UCSD-AML1 (cell line): ENCODE measurements around the gene PREX1.

Experiments used
- DNase-seq: peaks from one replicate; lab custom pipeline; 2025; ENCODE audit not compliant: unreplicated experiment; lab: John Stamatoyannopoulos, UW

PREX1 gene

DNA sequence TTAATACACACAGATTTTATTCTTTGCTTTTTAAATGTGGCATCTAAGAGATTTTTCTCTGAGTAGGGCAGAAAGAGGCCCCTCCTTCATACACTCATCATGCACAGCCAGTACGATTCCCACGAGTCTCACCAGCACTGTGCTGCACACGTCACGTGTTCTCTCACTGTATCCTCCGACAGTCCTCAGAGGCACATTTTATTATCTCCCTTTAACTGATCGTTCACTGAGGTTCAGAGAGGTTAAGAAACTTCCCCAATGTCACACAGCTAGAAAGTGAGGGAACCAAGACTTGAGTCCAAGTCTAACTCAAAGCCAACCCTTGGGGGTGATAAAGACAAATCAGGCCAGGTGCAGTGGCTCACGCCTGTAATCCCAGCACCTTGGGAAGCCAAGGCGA is 142.5 kb downstream of the PREX1 start:
- DNase-seq, result no peak

DNA sequence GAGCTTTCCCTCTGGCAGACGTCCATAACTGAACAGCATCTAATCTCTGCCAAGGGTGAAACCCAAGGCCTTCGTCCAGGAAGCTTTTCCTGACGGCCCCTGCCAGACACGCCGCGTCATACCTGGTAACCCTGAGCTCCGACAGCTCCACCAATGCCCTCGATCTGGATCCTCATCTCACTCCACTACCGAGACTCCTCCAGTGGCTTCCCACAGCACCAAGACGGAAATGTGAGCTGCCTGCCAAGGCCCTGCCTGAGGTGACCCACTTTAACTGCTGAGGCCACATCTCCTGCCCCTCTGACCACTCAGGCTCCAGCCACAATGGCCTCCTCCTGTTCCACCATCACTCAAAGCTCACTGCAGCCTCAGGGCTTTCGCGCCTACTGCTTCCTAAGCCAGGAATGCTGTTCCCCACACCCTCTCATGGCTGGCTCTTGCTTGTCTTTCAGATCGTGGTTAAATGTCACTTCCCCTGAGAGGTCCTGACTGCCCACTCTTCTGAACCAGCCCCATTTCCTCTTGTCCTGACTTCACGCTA is 143.2 kb downstream of the PREX1 start:
- DNase-seq, result peak; percentile 33

GRCh38 chr20:48683467-48684175 is 144.2 kb downstream of the PREX1 start:
- DNase-seq, result no peak

- no peak for DNase-seq
These were observed 145.1 kb downstream of the PREX1 start for GRCh38 chr20:48682529-48683363.

DNA sequence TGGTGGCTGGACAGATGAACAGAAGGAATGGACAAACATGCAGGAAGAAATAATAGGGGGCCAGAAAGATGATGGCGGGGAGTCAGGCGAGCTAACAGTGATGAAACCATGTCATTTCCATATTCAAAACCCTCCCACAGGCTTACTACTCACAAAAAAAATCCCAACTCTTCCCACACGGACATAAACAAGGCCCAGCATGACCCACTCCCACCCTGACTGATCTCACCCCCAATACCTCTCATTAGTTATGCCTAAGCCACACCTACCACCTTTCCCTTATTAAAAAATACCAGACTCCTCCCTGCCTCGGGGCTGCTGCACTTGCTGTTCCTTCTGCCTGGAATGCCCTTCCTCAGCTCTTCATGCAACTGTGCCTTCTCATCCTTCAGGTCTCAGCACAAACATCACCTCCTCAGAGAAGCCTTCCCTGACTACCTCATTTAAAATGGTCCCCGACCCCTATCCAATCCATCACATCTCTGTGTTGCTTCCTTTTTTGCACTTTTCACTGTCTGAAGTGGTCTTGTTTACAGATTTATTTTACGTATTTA is 145.8 kb downstream of the PREX1 start:
- DNase-seq, result no peak

- DNase-seq, result no peak
These were observed 146.5 kb downstream of the PREX1 start for GRCh38 chr20:48681201-48681872.

DNA sequence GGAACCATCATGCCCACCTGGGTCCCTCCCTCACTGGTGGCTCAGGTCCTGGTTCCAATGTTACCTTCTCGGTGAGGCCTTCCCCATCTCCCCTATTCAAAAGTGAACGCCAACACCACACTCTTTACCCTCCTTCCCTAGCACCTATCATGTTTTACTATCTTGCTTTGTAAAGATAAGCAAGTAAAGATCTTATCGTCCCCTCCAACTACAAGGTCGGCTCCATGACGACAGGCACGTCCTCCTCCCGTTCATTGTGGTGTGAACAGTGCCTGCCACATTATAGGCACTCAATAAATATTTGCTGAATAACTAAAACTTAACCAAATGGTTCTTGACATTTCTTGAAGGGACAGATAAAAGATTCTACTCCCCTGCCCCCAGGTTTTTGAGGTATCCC is 147.1 kb downstream of the PREX1 start:
- no peak for DNase-seq

GRCh38 chr20:48679599-48679998 is 148.2 kb downstream of the PREX1 start:
- no peak for DNase-seq

- DNase-seq, result no peak
These were observed 148.8 kb downstream of the PREX1 start for GRCh38 chr20:48679011-48679410.

GRCh38 chr20:48678421-48678820 is 149.4 kb downstream of the PREX1 start:
- DNase-seq, result no peak

DNA sequence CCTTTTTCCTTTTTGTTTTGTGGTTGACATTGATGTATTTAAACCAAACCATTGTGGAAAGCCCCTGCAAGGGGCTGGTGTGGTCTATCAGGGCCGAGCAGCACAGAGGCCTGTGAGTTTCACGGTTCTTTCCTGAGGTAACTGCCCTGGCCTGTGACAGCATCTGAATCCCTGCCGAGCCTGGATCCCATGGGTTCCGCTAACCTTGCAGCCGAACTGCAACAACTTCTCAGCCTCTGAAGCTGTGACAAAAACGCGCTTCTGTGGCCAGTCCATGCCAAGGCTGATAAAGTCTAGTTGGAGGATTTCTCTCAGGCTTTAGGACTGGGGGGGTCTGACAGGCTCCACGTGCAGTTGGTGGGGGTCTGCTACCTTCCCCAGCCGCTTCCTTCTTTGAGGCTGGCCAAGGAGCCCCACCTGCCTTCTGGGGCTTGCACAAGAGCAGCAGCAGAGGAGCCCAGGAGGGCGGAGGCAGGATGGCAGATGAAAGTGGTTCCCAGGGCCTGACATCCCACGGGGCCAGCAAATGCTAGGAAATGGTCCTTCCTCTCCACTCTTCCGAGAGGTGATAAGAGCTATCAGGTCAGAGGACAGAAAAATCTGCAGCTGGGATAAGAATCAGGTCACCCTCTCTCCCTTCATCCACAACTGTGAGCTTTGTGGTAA is 150.9 kb downstream of the PREX1 start:
- DNase-seq, result no peak

DNA sequence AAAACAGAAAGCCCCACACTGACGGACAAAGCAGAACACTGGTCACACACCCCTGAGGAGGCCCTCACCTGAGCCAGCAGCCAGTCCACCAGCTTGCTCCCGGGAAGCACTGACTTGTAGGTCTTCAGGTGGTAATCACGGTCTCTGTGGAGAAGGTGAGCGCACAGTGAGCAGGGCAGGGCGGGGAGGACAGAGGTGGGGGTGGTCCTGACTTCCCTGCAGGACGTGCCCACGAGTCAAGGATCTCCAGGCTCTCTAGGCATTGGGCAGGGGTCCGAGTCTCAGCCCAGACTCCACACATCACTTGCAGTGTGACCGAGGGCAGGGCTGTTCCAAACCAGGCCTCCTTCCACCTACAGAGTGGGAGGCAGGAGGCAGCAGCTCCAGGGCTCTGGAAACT is 151.7 kb downstream of the PREX1 start:
- no peak for DNase-seq

GRCh38 chr20:48674461-48674860 is 153.3 kb downstream of the PREX1 start:
- DNase-seq, result no peak

DNA sequence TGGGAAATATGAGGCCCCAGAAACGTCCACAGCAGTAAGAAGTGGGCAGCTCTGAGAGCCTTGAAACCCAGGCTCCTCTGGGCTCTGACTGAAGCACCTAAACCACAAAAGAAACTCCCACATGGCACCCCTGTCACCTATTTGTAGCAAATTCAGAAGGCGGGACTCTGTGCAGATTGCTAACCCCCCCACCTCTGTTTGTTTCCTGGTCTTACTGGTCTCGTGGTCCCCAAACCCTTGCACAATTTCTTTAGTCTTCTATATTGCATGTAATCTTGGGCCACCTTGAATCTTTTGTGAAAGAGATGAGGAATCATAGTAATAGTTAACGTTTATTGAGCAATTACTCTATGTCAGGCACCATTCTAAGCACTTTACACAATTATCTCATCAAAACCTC is 154.3 kb downstream of the PREX1 start:
- DNase-seq, result no peak

DNA sequence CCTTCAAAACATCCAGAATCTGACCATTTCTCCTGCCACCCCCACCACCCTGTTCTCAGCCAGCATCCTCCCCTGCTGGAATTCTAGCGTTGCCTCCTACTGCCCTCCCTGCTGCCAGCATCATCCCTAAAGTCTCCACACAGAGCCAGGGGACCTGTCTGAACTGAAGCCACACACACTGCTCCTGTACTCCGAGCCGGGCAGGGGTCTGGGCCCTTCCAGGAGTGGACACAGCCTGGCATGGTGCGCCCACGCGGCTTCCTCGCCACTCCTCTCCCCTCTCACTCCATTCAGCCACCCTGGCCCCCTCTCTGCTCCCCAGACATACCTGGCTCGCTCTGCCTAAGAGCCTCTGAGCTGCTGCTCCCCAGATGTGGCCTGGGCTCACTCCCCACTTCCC is 155.5 kb downstream of the PREX1 start:
- no peak for DNase-seq

- no peak for DNase-seq
These were observed 156.7 kb downstream of the PREX1 start for GRCh38 chr20:48671141-48671540.

DNA sequence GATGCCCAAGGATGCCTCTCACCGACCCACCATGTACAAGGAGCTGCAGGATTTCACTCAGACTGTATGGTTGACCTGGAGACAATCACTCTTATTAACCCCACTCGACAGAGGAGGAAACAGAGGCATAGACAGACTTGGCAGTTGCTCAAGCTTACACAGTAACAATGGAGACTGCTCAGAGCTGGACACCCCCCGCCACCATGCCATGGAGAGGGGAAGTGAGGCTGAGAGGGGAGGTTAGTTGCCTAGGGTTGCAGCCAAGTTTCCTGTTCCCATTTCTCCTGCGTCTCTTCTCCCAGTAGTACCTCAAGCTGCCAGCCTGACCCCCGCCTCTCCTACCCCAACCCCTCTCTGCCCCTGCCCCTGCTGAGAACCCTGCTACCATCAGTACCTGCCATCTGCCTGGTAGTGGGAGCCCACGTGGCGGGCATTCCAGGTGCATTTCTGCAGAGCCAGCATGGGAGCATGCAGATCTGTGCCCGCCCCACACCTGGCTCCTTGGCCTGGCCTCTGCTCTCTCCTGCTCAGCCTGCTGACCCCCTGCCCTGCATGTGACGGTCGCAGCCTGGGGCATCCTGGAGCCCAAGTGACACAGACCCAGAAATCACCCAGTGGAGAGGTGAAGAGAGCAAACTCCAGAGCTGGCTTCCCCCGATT is 157.7 kb downstream of the PREX1 start:
- peak; percentile 23 for DNase-seq

DNA sequence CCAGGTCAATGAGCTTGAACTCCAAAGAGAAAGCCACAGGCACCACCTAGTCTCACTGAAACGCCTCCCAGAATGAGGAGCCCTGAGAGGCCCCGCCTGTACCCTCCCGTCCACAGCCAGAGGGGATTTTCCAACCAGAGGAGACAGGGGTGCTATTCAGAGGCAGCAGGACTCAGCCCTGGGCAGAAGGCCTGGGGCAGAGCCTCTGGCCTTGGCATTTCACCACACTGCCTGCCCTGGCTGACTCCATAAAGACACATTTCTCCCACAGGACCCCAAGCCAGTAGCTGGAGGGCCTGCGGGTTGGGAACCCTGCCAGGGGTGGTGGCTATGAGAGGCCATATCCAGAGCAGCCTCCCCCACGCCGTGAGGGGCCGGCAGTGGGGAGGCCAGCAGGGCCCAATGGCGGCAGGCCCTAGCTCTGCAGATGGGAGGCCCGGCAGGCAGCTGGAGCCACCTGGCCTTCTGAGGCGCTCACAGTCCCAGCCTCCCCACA is 159.3 kb downstream of the PREX1 start:
- DNase-seq, result no peak

DNA sequence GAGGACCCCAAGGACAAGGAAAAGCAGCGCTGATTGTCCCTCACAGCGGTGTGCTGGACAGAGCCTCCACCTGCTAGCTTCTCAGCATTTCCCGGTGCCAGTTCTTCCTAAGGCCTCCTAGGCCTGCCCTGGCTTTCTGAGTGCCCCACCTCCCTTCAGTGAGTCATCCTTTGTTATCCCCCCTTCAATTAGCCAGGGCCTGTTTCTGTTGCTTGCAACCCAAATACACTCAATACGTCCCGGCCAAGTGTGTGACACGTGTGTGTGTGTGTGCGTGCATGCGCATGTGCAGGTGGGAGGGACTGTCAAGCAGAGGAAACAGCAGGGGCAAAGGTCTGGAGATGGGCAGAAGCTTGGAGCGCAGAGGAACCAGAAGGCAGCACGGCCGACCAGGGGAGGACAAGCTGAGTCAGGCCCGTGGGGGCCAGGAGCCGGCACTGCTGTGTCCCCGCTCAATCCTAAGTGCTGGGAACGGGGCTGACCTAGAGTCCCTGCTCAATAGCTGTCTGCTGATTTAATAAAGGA is 159.8 kb downstream of the PREX1 start:
- no peak for DNase-seq

DNA sequence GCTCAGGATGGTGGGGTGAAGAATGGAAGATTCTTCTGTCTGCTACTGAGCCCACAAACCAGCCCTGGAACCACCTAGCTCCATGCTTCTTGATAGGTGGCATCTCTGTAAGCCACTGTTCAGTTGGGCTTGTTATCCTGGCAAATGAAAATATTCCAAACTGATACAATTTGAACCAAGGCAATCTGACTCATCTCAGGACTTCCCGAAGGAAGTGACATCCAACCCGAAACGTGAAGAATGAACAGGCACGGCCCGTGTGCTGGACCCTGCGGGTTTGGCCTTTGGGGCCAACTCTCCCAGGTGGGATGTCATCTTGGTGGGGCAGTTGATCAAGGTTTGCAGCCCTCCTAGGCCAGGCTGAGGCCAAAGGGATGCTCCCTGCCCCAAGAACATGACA is 160.3 kb downstream of the PREX1 start:
- no peak for DNase-seq
